HepG2 (cell line): ENCODE results near the gene NKD1.
A peak's percentile ranks its signal among the peaks of the same experiment; 100 is the strongest.

Experiments
- ATF1 ChIP-seq: IDR thresholded peaks from 2 replicates; pipeline ENCODE4 v1.6.1; 2016; ENCODE audit warnings: mild to moderate bottlenecking, control low read depth
- CBFB ChIP-seq: sonication (generic); formaldehyde crosslinking; IDR thresholded peaks from 2 replicates; pipeline ENCODE4 v1.4.0; 2020; ENCODE audit warnings: missing genetic modification reagents
- CTCF ChIP-seq: sonication (generic); formaldehyde crosslinking; IDR thresholded peaks from 2 replicates; pipeline ENCODE4 v1.5.0; 2020; ENCODE audit warnings: mild to moderate bottlenecking, missing genetic modification reagents, moderate library complexity
- EZH2 ChIP-seq: conservative IDR thresholded peaks from 2 replicates; pipeline ENCODE4 v1.6.1; 2012; ENCODE audit warnings: mild to moderate bottlenecking, low read depth, low read length, moderate library complexity
- KDM1A ChIP-seq: IDR thresholded peaks from 2 replicates; pipeline ENCODE4 v1.6.1; 2016; ENCODE audit warnings: missing compliant biosample characterization
- MATR3 ChIP-seq: sonication (generic); formaldehyde crosslinking; IDR thresholded peaks from 2 replicates; pipeline ENCODE4 v1.4.0; 2020; ENCODE audit warnings: missing genetic modification reagents
- NFE2L2 ChIP-seq: fragments of 150-350 bp; IDR thresholded peaks from 2 replicates; pipeline ENCODE4 v1.6.1; 2014; ENCODE audit warnings: low read length
- PAX8 ChIP-seq: sonication (generic); formaldehyde crosslinking; IDR thresholded peaks from 2 replicates; pipeline ENCODE4 v1.8.0; 2022; ENCODE audit warnings: mild to moderate bottlenecking, missing genetic modification reagents, borderline replicate concordance
- SMARCE1 ChIP-seq: fragments of 450-650 bp; IDR thresholded peaks from 2 replicates; pipeline ENCODE4 v1.6.1; 2017; ENCODE audit warnings: borderline replicate concordance
- SNAPC4 ChIP-seq: sonication (generic); formaldehyde crosslinking; IDR thresholded peaks from 2 replicates; pipeline ENCODE4 v1.4.0; 2020; ENCODE audit warnings: mild to moderate bottlenecking, missing genetic modification reagents
- ZHX1 ChIP-seq: sonication (generic); formaldehyde crosslinking; IDR thresholded peaks from 2 replicates; pipeline ENCODE4 v1.8.1; 2022; ENCODE audit warnings: low read depth, mild to moderate bottlenecking, missing genetic modification reagents
- ZNF138 ChIP-seq: sonication (generic); formaldehyde crosslinking; IDR thresholded peaks from 2 replicates; pipeline ENCODE4 v1.5.0; 2020; ENCODE audit warnings: mild to moderate bottlenecking, low read depth, missing genetic modification reagents
- ZNF431 ChIP-seq: sonication (generic); formaldehyde crosslinking; IDR thresholded peaks from 2 replicates; pipeline ENCODE4 v1.9.0; 2022; ENCODE audit warnings: missing genetic modification reagents, low read depth, mild to moderate bottlenecking, borderline replicate concordance
- ZNF737 ChIP-seq: sonication (generic); formaldehyde crosslinking; IDR thresholded peaks from 2 replicates; pipeline ENCODE4 v1.5.0; 2020; ENCODE audit warnings: missing genetic modification reagents, mild to moderate bottlenecking, borderline replicate concordance

GRCh38 chr16:50644729-50645128 lies 96.5 kb downstream of the NKD1 start:
- TF ChIP-seq SMARCE1 (no peak), ZNF737 (CRISPR knock-in tag) (no peak), PAX8 (CRISPR knock-in tag) (no peak), KDM1A (CRISPR knock-in tag) (no peak), MATR3 (CRISPR knock-in tag) (no peak), CBFB (CRISPR knock-in tag) (no peak), SNAPC4 (CRISPR knock-in tag) (no peak), CTCF (peak; percentile 59), ZNF138 (CRISPR knock-in tag) (no peak), ZNF431 (CRISPR knock-in tag) (no peak), EZH2 (no peak), ZHX1 (CRISPR knock-in tag) (no peak), ATF1 (CRISPR knock-in tag) (no peak), NFE2L2 (no peak)
